Measurements from ENCODE around the gene KIRREL3.

Gene KIRREL3

DNA sequence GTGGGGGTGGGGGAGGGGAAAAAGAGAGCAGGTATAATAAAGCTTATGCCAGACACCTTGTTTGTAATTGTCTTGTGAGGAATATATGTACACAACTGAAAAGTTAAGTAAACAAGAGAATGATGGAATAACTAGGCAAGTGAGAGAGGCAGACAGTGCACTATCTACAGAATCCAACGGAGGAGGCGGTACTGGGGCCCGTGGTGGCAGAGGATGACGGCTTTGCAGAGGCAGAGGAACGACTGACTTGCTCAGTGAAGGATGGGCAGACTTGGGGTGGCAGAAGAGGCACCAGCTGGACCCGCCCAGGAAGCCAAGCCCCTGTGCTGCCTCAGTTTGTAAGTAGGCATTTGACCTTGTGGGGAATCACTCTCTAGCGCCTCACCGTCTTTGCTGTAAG lies 347.5 kb downstream of the KIRREL3 start:
- H2AFZ ChIP-seq (ENCODE audit: low read depth, low read length, severe bottlenecking), result no peak overlapping the region
- H3K4me2 ChIP-seq (ENCODE audit: low read depth, low read length, poor library complexity, severe bottlenecking), result no peak overlapping the region
- H3K36me3 ChIP-seq (ENCODE audit: low read length), result no peaks in the 10 kb centered on the region
- no peaks in the 10 kb centered on the region for H3K9me3 ChIP-seq (ENCODE audit: insufficient read depth, low read length)
- TF ChIP-seq, protein P1, sequence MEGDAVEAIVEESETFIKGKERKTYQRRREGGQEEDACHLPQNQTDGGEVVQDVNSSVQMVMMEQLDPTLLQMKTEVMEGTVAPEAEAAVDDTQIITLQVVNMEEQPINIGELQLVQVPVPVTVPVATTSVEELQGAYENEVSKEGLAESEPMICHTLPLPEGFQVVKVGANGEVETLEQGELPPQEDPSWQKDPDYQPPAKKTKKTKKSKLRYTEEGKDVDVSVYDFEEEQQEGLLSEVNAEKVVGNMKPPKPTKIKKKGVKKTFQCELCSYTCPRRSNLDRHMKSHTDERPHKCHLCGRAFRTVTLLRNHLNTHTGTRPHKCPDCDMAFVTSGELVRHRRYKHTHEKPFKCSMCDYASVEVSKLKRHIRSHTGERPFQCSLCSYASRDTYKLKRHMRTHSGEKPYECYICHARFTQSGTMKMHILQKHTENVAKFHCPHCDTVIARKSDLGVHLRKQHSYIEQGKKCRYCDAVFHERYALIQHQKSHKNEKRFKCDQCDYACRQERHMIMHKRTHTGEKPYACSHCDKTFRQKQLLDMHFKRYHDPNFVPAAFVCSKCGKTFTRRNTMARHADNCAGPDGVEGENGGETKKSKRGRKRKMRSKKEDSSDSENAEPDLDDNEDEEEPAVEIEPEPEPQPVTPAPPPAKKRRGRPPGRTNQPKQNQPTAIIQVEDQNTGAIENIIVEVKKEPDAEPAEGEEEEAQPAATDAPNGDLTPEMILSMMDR (IDR thresholded peaks at IDR 0.05; ENCODE audit: insufficient read depth, low read length, poor library complexity, severe bottlenecking), result no peak
- no peak for TF ChIP-seq EZH2phosphoT487 (conservative IDR thresholded peaks at IDR 0.05; ENCODE audit: low read length)
- H3K9me2 ChIP-seq (replicated peaks; ENCODE audit: insufficient read depth, low read length), result no peaks in the 10 kb centered on the region
- H3K27ac ChIP-seq (ENCODE audit: low read depth, low read length), result no peak overlapping the region
- H3K79me2 ChIP-seq (ENCODE audit: insufficient read depth, low read length), result no peaks in the 10 kb centered on the region
- no peaks in the 10 kb centered on the region for H3F3A ChIP-seq (ENCODE audit: insufficient read depth)
- no peaks in the 10 kb centered on the region for H3K27me3 ChIP-seq (ENCODE audit: low read length)
- H3K9ac ChIP-seq (ENCODE audit: low read length), result no peak overlapping the region
- H4K20me1 ChIP-seq (ENCODE audit: low read depth, low read length), result no peaks in the 10 kb centered on the region
- H3K4me3 ChIP-seq (ENCODE audit: insufficient read depth, low read length, poor library complexity, severe bottlenecking), result no peak overlapping the region

DNA sequence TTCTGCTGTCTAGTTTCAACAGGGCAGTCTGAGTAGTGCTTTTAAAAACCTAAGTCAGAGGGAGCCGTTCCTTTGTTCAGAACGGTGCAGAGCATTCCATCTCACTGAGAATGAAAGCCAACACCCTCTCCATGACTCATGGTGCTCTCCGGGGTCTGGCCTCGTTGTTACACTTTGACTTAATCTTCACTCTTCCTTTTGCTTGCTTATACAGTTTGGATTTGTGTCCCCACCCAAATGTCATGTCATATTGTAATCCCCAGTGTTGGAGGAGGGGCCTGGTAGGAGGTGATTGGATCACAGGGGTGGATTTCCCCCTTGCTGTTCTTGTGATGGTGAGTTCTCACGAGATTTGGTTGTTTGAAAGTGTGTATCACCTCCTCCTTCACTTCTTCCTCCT lies 352.8 kb downstream of the KIRREL3 start:
- H3F3A ChIP-seq (ENCODE audit: insufficient read depth), result no peaks in the 10 kb centered on the region
- H3K36me3 ChIP-seq (ENCODE audit: low read length), result no peaks in the 10 kb centered on the region
- no peaks in the 10 kb centered on the region for H3K9me2 ChIP-seq (replicated peaks; ENCODE audit: insufficient read depth, low read length)
- no peak overlapping the region for H2AFZ ChIP-seq (ENCODE audit: low read depth, low read length, severe bottlenecking)
- H3K79me2 ChIP-seq (ENCODE audit: insufficient read depth, low read length), result no peaks in the 10 kb centered on the region
- H3K9me3 ChIP-seq (ENCODE audit: insufficient read depth, low read length), result no peaks in the 10 kb centered on the region
- no peak overlapping the region for H3K4me3 ChIP-seq (ENCODE audit: insufficient read depth, low read length, poor library complexity, severe bottlenecking)
- no peak overlapping the region for H3K9ac ChIP-seq (ENCODE audit: low read length)
- H4K20me1 ChIP-seq (ENCODE audit: low read depth, low read length), result no peaks in the 10 kb centered on the region
- TF ChIP-seq, protein P1 (IDR thresholded peaks at IDR 0.05; ENCODE audit: insufficient read depth, low read length, poor library complexity, severe bottlenecking), result no peak
- TF ChIP-seq EZH2phosphoT487 (conservative IDR thresholded peaks at IDR 0.05; ENCODE audit: low read length), result no peak
- H3K4me2 ChIP-seq (ENCODE audit: low read depth, low read length, poor library complexity, severe bottlenecking), result no peak overlapping the region
- H3K27me3 ChIP-seq (ENCODE audit: low read length), result no peaks in the 10 kb centered on the region
- H3K27ac ChIP-seq (ENCODE audit: low read depth, low read length), result no peak overlapping the region

DNA sequence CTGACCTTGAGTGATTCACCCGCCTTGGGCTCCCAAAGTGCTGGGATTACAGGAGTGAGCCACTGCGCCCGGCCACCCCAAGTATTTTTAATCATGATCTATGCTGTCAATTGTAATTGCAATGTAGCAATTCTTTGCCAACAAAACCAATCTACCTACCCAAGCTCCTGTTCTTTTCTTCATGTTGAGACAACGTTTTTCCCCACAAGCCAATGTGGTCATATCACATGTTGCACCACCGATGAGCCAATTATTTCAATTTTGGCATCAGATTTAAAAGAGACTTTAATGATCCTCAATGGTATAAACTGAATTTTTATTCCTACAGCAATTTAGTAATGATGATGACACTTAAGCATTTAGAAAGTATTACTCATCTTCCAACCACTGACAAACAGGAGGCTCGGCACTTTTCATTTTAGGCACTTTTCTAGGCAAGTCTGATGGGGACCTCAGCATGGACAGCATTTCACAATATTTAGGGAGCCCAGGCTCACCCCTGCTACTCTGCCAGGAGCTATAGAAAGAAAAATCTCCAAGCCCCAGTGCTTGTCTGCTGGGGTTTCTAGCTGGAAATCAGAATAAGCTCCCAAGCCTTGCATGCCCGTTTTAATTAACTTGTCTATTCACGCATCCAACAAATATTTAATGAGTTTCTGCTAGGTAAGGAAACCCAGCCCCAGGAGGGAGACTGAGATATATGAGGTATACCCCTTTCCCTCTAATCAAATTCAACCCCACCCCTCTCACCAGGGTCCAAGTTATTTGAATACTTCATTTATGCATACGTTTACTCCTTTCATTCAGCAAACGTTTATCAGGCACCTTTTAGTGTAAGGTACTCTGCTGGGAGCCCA lies 353.6 kb downstream of the KIRREL3 start:
- H3K27me3 ChIP-seq (ENCODE audit: low read length), result no peaks in the 10 kb centered on the region
- no peak overlapping the region for H3K4me2 ChIP-seq (ENCODE audit: low read depth, low read length, poor library complexity, severe bottlenecking)
- TF ChIP-seq, protein P1 (IDR thresholded peaks at IDR 0.05; ENCODE audit: insufficient read depth, low read length, poor library complexity, severe bottlenecking), result no peak
- TF ChIP-seq EZH2phosphoT487 (conservative IDR thresholded peaks at IDR 0.05; ENCODE audit: low read length), result no peak
- no peaks in the 10 kb centered on the region for H4K20me1 ChIP-seq (ENCODE audit: low read depth, low read length)
- H3K79me2 ChIP-seq (ENCODE audit: insufficient read depth, low read length), result no peaks in the 10 kb centered on the region
- H3K9me2 ChIP-seq (replicated peaks; ENCODE audit: insufficient read depth, low read length), result no peaks in the 10 kb centered on the region
- no peak overlapping the region for H3K4me3 ChIP-seq (ENCODE audit: insufficient read depth, low read length, poor library complexity, severe bottlenecking)
- H3K36me3 ChIP-seq (ENCODE audit: low read length), result no peaks in the 10 kb centered on the region
- H3K27ac ChIP-seq (ENCODE audit: low read depth, low read length), result no peak overlapping the region
- H2AFZ ChIP-seq (ENCODE audit: low read depth, low read length, severe bottlenecking), result no peak overlapping the region
- H3F3A ChIP-seq (ENCODE audit: insufficient read depth), result no peaks in the 10 kb centered on the region
- H3K9ac ChIP-seq (ENCODE audit: low read length), result no peak overlapping the region
- no peaks in the 10 kb centered on the region for H3K9me3 ChIP-seq (ENCODE audit: insufficient read depth, low read length)

Data from SU-DHL-6 (cell line).